B cell (primary cell): ENCODE results near the gene RAB28.

Source experiments
- CTCF ChIP-seq: fragments of 200-600 bp; IDR thresholded peaks from one replicate; pipeline ENCODE4 v1.8.0; 2022; ENCODE audit warnings: antibody characterized with exemption, mild to moderate bottlenecking
- EZH2 ChIP-seq: IDR thresholded peaks from 2 replicates; pipeline ENCODE4 v1.6.1; 2012; ENCODE audit warnings: borderline replicate concordance, low read depth, mild to moderate bottlenecking, moderate library complexity, low read length; ENCODE audit not compliant: insufficient read depth, poor library complexity, severe bottlenecking

GRCh38 chr4:13452927-13453579 is 31.1 kb downstream of the RAB28 start:
- TF ChIP-seq CTCF = no peak
- no peak for TF ChIP-seq EZH2
